Dedifferentiated amniotic fluid mesenchymal stem cell (primary cell): ENCODE results near the gene DDAH2.

Experiments used
- DNase-seq: peaks from one replicate; pipeline ENCODE4 v3.0.0-alpha.2; 2016; ENCODE audit errors: extremely low spot score

DDAH2 gene

DNA sequence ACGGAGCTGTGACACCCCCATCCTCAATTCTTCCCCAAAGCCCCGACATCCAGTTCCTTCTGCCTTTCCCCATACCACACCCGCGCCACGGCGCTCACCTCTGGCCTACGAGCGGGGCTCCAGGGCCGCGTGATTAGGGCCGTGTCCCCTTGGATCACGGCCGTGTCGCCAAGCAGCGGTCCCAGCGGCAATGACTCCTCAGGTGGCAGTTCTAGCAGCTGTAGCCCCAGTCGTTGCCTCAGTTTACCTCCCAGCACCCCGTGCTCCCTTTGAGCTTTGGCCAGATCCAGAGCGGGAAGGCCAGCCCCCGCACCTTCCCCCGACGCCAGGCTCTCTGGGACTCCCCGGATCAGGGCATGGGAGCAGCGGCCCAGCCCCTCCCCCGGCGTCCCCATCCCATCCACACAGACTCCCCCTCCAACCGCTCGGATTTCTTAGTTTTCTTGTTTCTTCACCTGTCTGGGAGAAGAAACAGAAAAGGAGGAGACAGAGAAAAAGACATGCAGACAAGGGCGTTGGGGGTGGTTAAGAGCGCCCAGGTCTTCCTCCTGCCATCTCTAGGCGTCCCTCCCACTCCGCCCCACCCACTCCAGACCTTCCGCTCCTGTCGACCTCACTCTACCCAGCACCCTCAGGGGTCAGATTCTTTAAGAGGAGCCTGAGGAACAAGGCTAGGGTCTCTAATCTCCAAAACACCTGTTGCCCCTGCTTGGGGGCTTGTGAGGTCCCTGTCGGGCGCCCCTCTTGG lies at the start of gene DDAH2:
Gene DDAH2 (minus strand): TSS at position 533 of the 748 bp plus-strand sequence. CDS start 138 bp downstream, at position 395.
- DNase-seq = no peak

- no peak for DNase-seq
These were observed 49.1 kb upstream of the DDAH2 start for GRCh38 chr6:31778193-31778592.

- no peak for DNase-seq
These were observed 48.6 kb upstream of the DDAH2 start for GRCh38 chr6:31777667-31778050.

DNA sequence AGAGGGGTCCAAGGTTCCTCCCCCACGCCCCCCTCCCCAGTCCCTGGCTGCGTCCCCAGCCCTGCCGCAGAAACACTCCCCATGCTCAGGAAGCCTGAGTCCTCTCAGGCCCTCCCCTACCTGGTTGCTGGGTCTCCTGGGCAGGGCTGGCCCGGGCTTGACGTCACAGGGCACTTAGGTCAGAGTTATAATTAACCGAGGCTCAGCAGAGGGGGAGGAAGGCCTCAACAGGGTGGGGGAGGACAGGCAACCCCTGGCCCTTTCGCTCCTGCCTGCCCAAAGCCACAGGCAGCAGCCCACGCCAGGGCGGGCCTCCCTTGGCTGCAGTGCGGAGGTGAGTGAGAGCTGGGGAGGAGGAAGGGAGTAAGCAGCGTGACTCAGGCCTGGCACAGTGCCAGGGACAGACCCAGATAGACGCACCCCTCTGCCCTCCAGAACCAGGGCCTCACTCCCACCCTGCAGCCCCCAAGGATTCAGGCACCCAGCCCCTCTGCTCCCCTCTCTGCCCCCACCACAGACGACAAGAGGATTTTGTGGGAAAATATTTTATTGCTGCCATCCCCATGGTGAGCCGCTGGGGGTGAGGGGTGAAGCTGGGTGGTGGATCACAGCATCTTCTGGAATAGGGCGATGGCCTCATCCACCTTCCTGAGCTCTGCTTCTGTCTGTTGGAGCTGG lies 48.0 kb upstream of the DDAH2 start, which contains the start of gene VWA7:
Gene VWA7 (minus strand): TSS at position 340 of the 678 bp plus-strand sequence. CDS start 549 bp downstream, outside the sequence.
- DNase-seq = peak; percentile 23

DNA sequence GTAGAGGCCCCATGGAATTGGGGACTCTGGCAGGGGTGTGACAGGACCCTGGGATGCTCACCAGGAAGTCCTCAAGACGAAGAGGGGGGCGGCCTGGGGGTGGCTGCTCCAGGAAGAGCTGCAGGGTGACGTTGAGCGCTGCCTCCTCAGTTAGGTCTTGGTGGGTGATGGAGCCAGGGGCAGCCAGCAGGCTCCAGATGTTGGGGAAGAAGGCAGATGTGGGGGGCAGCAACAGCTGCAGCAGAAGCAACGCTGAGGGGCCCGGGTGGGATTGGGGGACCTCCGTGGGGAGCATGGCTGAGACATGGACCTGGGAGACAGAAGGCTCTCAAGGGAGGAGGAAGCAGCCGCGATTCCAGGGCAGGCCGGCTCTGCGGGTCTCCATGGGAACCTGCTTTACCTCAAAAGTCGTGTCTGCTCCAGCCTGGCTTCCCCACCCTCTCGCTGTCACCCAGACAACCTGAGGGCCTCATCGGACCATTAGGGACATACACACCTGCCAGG lies 47.4 kb upstream of the DDAH2 start:
- no peak for DNase-seq

GRCh38 chr6:31775633-31776484 lies 46.8 kb upstream of the DDAH2 start:
- DNase-seq = no peak

DNA sequence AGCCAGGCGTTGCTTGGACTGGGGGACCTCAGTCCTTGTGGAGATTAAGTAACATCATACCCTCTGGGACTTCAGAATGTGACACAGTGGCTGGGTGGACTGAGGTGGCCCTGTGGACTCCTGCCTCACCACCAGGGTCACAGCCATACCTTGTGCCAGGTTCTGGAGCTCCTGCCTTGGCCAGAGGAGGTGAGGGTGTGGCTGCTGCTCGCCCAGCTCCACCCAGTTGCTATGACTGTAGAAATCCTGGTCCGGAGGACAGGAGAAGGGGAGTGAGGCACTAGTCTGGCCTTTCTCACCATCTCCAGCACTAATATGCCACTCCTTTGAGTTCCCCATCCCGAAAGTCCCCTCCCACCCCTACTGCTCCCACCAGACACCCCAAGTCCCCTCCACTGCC lies 46.1 kb upstream of the DDAH2 start:
- DNase-seq = no peak

GRCh38 chr6:31771992-31772358 lies 42.9 kb upstream of the DDAH2 start:
- no peak for DNase-seq

- no peak for DNase-seq
These were observed 41.8 kb upstream of the DDAH2 start for GRCh38 chr6:31770860-31771259.

- DNase-seq = no peak
These were observed 40.7 kb upstream of the DDAH2 start for GRCh38 chr6:31769684-31770371.

DNA sequence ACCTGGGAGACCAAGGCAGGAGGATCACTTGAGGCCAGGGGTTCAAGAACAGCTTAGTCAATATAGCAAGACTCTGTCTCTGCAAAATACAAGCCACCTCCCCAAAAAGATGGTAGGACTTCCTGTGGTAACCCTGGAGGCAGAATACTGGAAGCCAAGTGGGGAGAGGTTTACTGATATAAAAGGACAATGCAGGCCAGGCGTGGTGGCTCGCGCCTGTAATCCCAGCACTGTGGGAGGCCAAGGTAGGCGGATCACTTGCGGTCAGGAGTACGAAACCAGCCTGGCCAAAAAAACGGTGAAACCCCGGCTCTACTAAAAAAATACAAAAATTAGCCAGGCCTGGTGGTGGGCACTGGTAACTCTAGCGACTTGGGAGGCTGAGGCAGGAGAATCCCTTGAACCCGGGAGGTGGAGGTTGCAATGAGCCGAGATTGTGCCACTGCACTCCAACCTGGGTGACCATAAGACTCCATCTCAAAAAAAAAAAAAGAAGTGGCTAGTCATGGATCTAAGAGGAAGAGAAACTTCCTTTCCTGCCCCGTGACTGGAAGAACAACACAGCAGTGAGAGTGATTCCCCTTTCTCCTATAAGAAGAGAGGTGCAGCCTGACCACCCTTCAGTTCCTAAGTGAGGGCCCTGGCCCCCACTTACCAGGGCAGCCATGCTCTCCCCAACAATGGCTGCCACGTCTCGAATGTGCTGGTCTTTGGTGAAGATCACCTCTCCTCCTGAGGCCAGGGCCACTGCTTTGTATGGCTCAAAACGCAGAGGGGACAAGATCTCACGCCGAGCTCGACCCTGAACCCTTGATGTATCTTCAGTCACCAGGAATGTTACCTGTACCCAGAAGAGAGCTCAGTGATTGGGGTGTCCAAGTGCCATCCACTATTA lies 39.5 kb upstream of the DDAH2 start:
- DNase-seq = no peak

GRCh38 chr6:31767096-31767645 lies 38.1 kb upstream of the DDAH2 start:
- no peak for DNase-seq

- no peak for DNase-seq
These were observed 37.1 kb upstream of the DDAH2 start for GRCh38 chr6:31765910-31766794.

DNA sequence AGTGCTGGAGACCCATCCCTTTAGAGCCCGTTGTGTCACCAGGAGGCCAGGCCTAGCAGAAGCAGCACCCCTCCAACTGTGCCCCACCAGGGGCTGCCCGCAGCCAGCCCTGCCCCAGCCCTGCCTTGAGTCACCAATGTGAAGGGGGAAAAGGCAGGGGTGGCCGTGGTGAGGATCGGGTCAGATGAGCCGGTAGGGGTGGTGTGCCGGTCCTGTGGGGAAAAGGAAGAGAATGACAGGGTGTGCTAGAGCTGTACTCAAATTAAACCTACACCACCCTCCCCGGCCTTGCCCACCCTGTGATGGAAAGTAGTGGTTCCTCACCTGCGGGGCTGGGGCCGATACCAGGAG lies 36.4 kb upstream of the DDAH2 start:
- DNase-seq = no peak

- DNase-seq = no peak
These were observed 35.1 kb upstream of the DDAH2 start for GRCh38 chr6:31764198-31764597.

- peak; percentile 73 for DNase-seq
These were observed 34.5 kb upstream of the DDAH2 start for GRCh38 chr6:31763619-31763940.

GRCh38 chr6:31762878-31763618 lies 33.9 kb upstream of the DDAH2 start:
- DNase-seq = no peak

- DNase-seq = no peak
These were observed 33.3 kb upstream of the DDAH2 start, which contains the start of gene SAPCD1 for GRCh38 chr6:31762356-31762755. TSS of gene SAPCD1 (plus strand) at chr6:31762656. CDS start at chr6:31763055, 399 bp downstream.

DNA sequence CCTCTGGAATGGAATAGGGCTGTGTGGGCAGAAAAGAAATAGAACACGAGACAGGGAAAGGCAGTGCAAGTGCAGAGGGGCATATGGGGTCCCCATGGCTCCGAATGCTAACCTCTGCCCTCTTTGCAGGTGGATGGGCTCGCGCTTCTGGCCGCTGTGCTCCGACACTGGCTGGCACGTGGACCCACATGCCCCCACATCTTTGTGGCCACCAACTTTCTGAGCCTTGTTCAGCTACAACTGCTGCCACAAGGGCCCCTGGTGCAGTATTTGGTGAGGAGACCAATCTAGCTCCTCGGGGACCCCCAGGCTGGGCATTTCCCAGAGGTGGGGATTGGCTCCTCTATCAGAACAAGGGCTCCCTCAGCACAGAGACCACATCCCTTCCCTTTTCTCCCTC lies 32.2 kb upstream of the DDAH2 start:
- no peak for DNase-seq
